SJCRH30 (cell line): ENCODE results near the gene CALHM2. TPM values are rescaled to one million over a fixed set of nuclear protein-coding genes. Genes with fewer than 3 reads are reported as not detected.
A peak's percentile ranks its signal among the peaks of the same experiment; 100 is the strongest.
"Not testable (repeated sequence)": the region's sequence is repeated elsewhere in the genome, so short reads cannot be mapped to it uniquely, and the experiment has no call there.

Source experiments
- DNase-seq, 2 experiments: peaks; one replicate each; pipeline ENCODE4 v3.0.0-alpha.2; 2015 to 2020
- H3K27ac ChIP-seq: fragments of 250-450 bp; sonication (Bioruptor Pico); 2 replicates; pipeline ENCODE4 v1.5.1; 2020; ENCODE audit warnings: mild to moderate bottlenecking, moderate library complexity
- H3K27me3 ChIP-seq: fragments of 250-450 bp; sonication (Bioruptor Pico); 2 replicates; pipeline ENCODE4 v1.5.1; 2020; ENCODE audit warnings: mild to moderate bottlenecking, moderate library complexity
- H3K36me3 ChIP-seq: fragments of 250-450 bp; sonication (Bioruptor Pico); 2 replicates; pipeline ENCODE4 v1.5.1; 2020; ENCODE audit warnings: mild to moderate bottlenecking, moderate library complexity
- H3K4me1 ChIP-seq: fragments of 250-450 bp; sonication (Bioruptor Pico); 2 replicates; pipeline ENCODE4 v1.5.1; 2020; ENCODE audit warnings: mild to moderate bottlenecking, moderate library complexity
- H3K4me3 ChIP-seq: fragments of 250-450 bp; sonication (Bioruptor Pico); 2 replicates; pipeline ENCODE4 v1.5.1; 2020; ENCODE audit warnings: mild to moderate bottlenecking, moderate library complexity
- H3K9me3 ChIP-seq: fragments of 250-450 bp; sonication (Bioruptor Pico); replicated peaks from 2 replicates; pipeline ENCODE4 v1.5.1; 2020; ENCODE audit warnings: mild to moderate bottlenecking, moderate library complexity
- total RNA-seq: library from RNA; depleted of rRNA; stranded (reverse); fragments of >200 nt; shearing (Covaris generic); gene quantifications from 2 replicates; pipeline ENCODE4 v1.2.3, GENCODE V29; 2014; rRNA removed

The CALHM2 gene
- total RNA-seq, 1 experiment from 2014 or later, result 34.8 TPM

- Histone ChIP-seq H3K9me3 (no peaks in the 10 kb centered on the region), H3K4me3 (no peak overlapping the region), H3K4me1 (no peaks in the 10 kb centered on the region), H3K27me3 (no peaks in the 10 kb centered on the region), H3K27ac (no peak overlapping the region), H3K36me3 (peaks cover 95% of the 10 kb centered on the region)
- DNase-seq, result no peak
Observed at GRCh38 chr10:103427866-103428265, 24.3 kb downstream of the CALHM2 start.

GRCh38 chr10:103423748-103424147, 28.4 kb downstream of the CALHM2 start:
- H3K4me3 ChIP-seq, result no peak overlapping the region
- H3K4me1 ChIP-seq, result no peaks in the 10 kb centered on the region
- no peaks in the 10 kb centered on the region for H3K27me3 ChIP-seq
- H3K9me3 ChIP-seq, result no peaks in the 10 kb centered on the region
- peaks cover 88% of the 10 kb centered on the region for H3K36me3 ChIP-seq
- no peak for DNase-seq
- no peak overlapping the region for H3K27ac ChIP-seq

- no peaks in the 10 kb centered on the region for H3K9me3 ChIP-seq
- no peaks in the 10 kb centered on the region for H3K4me1 ChIP-seq
- no peak overlapping the region for H3K4me3 ChIP-seq
- H3K27ac ChIP-seq, result no peak overlapping the region
- H3K36me3 ChIP-seq, result peaks cover 80% of the 10 kb centered on the region
- DNase-seq, result no peak
- no peaks in the 10 kb centered on the region for H3K27me3 ChIP-seq
Observed at GRCh38 chr10:103419101-103419500, 33.1 kb downstream of the CALHM2 start.

GRCh38 chr10:103417601-103418000, 34.6 kb downstream of the CALHM2 start:
- H3K4me1 ChIP-seq, result no peaks in the 10 kb centered on the region
- H3K9me3 ChIP-seq, result no peaks in the 10 kb centered on the region
- no peak overlapping the region for H3K4me3 ChIP-seq
- no peak for DNase-seq
- H3K27me3 ChIP-seq, result no peaks in the 10 kb centered on the region
- no peak overlapping the region for H3K27ac ChIP-seq
- H3K36me3 ChIP-seq, result peaks cover 80% of the 10 kb centered on the region

GRCh38 chr10:103417148-103417469, 35.1 kb downstream of the CALHM2 start:
- not testable (repeated sequence) for DNase-seq, H3K27me3 ChIP-seq, H3K27ac ChIP-seq, H3K4me3 ChIP-seq, H3K9me3 ChIP-seq, H3K4me1 ChIP-seq
- peaks cover 78% of the 10 kb centered on the region for H3K36me3 ChIP-seq

GRCh38 chr10:103416436-103417147, 35.6 kb downstream of the CALHM2 start:
- H3K27me3 ChIP-seq, result no peaks in the 10 kb centered on the region
- no peaks in the 10 kb centered on the region for H3K9me3 ChIP-seq
- no peak overlapping the region for H3K4me3 ChIP-seq
- H3K27ac ChIP-seq, result no peak overlapping the region
- H3K4me1 ChIP-seq, result no peaks in the 10 kb centered on the region
- peaks cover 81% of the 10 kb centered on the region for H3K36me3 ChIP-seq
- DNase-seq, result peak; percentile 52 to 79

- Histone ChIP-seq H3K4me3 (no peak overlapping the region), H3K27ac (no peak overlapping the region), H3K27me3 (no peaks in the 10 kb centered on the region), H3K36me3 (peaks cover 80% of the 10 kb centered on the region), H3K4me1 (no peaks in the 10 kb centered on the region), H3K9me3 (no peaks in the 10 kb centered on the region)
- no peak for DNase-seq
Observed at GRCh38 chr10:103415581-103415980, 36.6 kb downstream of the CALHM2 start.

GRCh38 chr10:103413564-103413963, 38.6 kb downstream of the CALHM2 start:
- no peaks in the 10 kb centered on the region for H3K27me3 ChIP-seq
- H3K4me1 ChIP-seq, result no peaks in the 10 kb centered on the region
- no peaks in the 10 kb centered on the region for H3K9me3 ChIP-seq
- H3K4me3 ChIP-seq, result no peak overlapping the region
- no peak for DNase-seq
- H3K27ac ChIP-seq, result no peak overlapping the region
- peaks cover 81% of the 10 kb centered on the region for H3K36me3 ChIP-seq

- no peak for DNase-seq
- H3K36me3 ChIP-seq, result peaks cover 45% of the 10 kb centered on the region
- no peak overlapping the region for H3K27ac ChIP-seq
- peak overlapping the region; percentile 71 for H3K4me3 ChIP-seq
- H3K9me3 ChIP-seq, result no peaks in the 10 kb centered on the region
- H3K4me1 ChIP-seq, result no peaks in the 10 kb centered on the region
- H3K27me3 ChIP-seq, result no peaks in the 10 kb centered on the region
Observed at GRCh38 chr10:103397191-103397825, 54.9 kb downstream of the CALHM2 start.

GRCh38 chr10:103396789-103397087, 55.4 kb downstream of the CALHM2 start:
- Histone ChIP-seq H3K4me3 (peak overlapping the region; percentile 71), H3K27ac (peak overlapping the region; percentile 76), H3K27me3 (no peaks in the 10 kb centered on the region), H3K9me3 (no peaks in the 10 kb centered on the region), H3K36me3 (peaks cover 45% of the 10 kb centered on the region), H3K4me1 (no peaks in the 10 kb centered on the region)
- no peak for DNase-seq

Other genes starting within 250 kb of the CALHM2 start
- not detected in 2 replicates for gene RPEL1, start 206.5 kb downstream of the CALHM2 start, total RNA-seq
- gene INA, start 175.2 kb downstream of the CALHM2 start, total RNA-seq, result not detected in 2 replicates
- 25.0 and 28.9 TPM in 2 replicates for gene PCGF6, start 101.2 kb downstream of the CALHM2 start, total RNA-seq
- 20.7 and 23.2 TPM in 2 replicates for gene TAF5, start 84.4 kb downstream of the CALHM2 start, total RNA-seq
- gene ATP5MK, start 55.9 kb downstream of the CALHM2 start, total RNA-seq, result 307 and 321 TPM in 2 replicates
- 76.1 and 80.0 TPM in 2 replicates for gene PDCD11, start 55.7 kb downstream of the CALHM2 start, total RNA-seq
- 0.02 and 0.13 TPM in 2 replicates for gene CALHM1, start 6.5 kb upstream of the CALHM2 start, total RNA-seq
- not detected in 2 replicates for gene CALHM3, start 26.9 kb upstream of the CALHM2 start, total RNA-seq
- 2.6 and 4.1 TPM in 2 replicates for gene NEURL1, start 41.3 kb upstream of the CALHM2 start, total RNA-seq